Measurements from ENCODE around the gene ATP5F1C. TPM values are rescaled to one million over a fixed set of nuclear protein-coding genes. Genes with fewer than 3 reads are reported as not detected.

The ATP5F1C gene
- total RNA-seq, 1 donor from 2014 or later = 229 TPM

DNA sequence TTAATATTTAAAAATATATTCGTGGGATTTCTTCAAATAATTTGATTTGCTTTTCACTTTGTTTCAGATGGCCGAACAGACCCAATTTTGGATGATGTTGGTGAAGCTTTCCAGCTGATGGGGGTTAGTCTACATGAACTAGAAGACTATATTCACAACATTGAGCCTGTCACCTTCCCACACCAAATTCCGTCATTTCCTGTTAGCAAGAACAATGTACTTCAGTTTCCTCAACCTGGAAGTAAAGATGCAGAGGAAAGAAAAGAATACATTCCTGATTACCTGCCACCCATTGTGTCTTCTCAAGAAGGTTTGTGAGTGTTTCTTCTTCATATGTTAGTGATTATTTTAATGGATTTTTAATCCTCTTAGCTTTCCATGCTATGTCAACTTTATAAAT is 36.3 kb downstream of the ATP5F1C start:
- peaks cover 2% of the 10 kb centered on the region for H3K27me3 Mint-ChIP-seq (ENCODE audit: unreplicated experiment)
- H3K27ac Mint-ChIP-seq (ENCODE audit: unreplicated experiment) = no peak overlapping the region
- TF ChIP-seq, protein P1, sequence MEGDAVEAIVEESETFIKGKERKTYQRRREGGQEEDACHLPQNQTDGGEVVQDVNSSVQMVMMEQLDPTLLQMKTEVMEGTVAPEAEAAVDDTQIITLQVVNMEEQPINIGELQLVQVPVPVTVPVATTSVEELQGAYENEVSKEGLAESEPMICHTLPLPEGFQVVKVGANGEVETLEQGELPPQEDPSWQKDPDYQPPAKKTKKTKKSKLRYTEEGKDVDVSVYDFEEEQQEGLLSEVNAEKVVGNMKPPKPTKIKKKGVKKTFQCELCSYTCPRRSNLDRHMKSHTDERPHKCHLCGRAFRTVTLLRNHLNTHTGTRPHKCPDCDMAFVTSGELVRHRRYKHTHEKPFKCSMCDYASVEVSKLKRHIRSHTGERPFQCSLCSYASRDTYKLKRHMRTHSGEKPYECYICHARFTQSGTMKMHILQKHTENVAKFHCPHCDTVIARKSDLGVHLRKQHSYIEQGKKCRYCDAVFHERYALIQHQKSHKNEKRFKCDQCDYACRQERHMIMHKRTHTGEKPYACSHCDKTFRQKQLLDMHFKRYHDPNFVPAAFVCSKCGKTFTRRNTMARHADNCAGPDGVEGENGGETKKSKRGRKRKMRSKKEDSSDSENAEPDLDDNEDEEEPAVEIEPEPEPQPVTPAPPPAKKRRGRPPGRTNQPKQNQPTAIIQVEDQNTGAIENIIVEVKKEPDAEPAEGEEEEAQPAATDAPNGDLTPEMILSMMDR (IDR thresholded peaks at IDR 0.05; ENCODE audit: partially characterized antibody, unreplicated experiment) = no peak
- H3K9me3 Mint-ChIP-seq (ENCODE audit: unreplicated experiment) = peaks cover under 1% of the 10 kb centered on the region
- H3K36me3 Mint-ChIP-seq (ENCODE audit: unreplicated experiment) = no peaks in the 10 kb centered on the region
- peaks cover 3% of the 10 kb centered on the region for H3K4me1 Mint-ChIP-seq (ENCODE audit: low read depth, unreplicated experiment)
- no peak for DNase-seq
- no peak overlapping the region for H3K4me3 Mint-ChIP-seq (ENCODE audit: unreplicated experiment)

DNA sequence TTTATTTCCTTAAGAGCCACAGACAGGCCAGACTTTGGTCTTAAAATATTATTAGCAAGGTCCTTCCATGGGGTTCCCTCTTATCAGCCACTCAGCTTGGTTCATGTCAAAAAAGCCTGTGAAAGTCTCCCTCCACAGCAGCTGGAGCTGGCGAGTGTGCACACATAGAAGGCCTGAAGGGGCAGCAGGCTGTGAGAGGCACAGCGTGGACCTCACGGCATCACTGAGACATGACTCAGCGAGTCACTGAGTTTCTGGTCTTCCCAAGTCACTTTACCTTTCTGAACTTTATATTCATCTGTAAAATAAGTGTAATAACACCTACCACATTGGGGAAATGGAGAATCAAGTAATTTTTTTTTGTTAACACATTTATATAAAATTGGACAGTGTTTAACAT is 39.0 kb downstream of the ATP5F1C start:
- H3K27me3 Mint-ChIP-seq (ENCODE audit: unreplicated experiment) = peaks cover 2% of the 10 kb centered on the region
- DNase-seq = peak; percentile 25
- no peak overlapping the region for H3K4me3 Mint-ChIP-seq (ENCODE audit: unreplicated experiment)
- H3K36me3 Mint-ChIP-seq (ENCODE audit: unreplicated experiment) = no peaks in the 10 kb centered on the region
- TF ChIP-seq, protein P1 (IDR thresholded peaks at IDR 0.05; ENCODE audit: partially characterized antibody, unreplicated experiment) = no peak
- no peaks in the 10 kb centered on the region for H3K4me1 Mint-ChIP-seq (ENCODE audit: low read depth, unreplicated experiment)
- no peak overlapping the region for H3K27ac Mint-ChIP-seq (ENCODE audit: unreplicated experiment)
- H3K9me3 Mint-ChIP-seq (ENCODE audit: unreplicated experiment) = no peaks in the 10 kb centered on the region

DNA sequence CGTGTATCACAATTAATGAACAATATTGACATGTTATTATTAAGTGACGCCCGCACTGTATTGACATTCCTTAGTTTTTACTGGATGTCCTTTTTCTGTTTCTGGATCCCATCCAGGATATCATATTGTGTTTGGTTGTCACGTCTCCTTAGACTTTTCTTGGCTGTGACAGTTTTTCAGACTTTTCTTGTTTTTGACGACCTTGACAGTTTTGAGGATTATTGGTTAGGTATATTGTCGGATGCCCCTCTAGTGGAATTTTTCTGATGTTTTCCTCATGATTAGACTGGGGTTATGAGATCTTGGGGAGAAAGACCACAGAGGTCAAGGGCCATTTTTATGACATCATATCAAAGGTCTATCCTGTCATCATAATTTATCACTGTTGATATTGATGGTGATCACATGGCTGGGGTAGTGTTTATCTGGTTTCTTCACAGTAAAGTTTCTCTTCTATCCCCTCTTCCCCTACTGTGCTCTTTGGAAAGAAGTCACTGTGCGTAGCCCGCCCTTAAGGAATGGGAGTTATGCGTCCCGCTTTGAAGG is 41.4 kb downstream of the ATP5F1C start:
- no peak overlapping the region for H3K27ac Mint-ChIP-seq (ENCODE audit: unreplicated experiment)
- no peaks in the 10 kb centered on the region for H3K36me3 Mint-ChIP-seq (ENCODE audit: unreplicated experiment)
- no peak for DNase-seq
- TF ChIP-seq, protein P1 (IDR thresholded peaks at IDR 0.05; ENCODE audit: partially characterized antibody, unreplicated experiment) = no peak
- no peaks in the 10 kb centered on the region for H3K4me1 Mint-ChIP-seq (ENCODE audit: low read depth, unreplicated experiment)
- H3K9me3 Mint-ChIP-seq (ENCODE audit: unreplicated experiment) = no peaks in the 10 kb centered on the region
- H3K4me3 Mint-ChIP-seq (ENCODE audit: unreplicated experiment) = no peak overlapping the region
- peaks cover 2% of the 10 kb centered on the region for H3K27me3 Mint-ChIP-seq (ENCODE audit: unreplicated experiment)

DNA sequence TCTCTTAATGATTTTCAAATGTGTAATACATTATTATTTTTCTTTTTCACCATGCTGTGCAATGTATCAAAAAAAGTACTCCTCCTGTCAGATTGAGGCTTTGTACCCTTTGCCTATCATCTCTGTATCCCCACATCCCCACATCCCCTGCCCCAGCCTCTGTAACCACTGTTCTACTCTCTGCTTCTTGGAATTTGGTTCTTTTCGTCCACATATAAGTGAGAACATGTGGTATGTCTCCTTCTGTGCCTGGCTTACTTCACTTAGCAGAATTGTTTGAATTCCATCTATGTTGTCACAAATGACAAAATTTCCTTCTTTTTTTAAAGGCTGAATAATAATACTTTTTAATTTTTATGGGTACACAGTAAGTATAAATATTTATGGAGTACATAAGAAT is 44.1 kb downstream of the ATP5F1C start:
- H3K9me3 Mint-ChIP-seq (ENCODE audit: unreplicated experiment) = no peaks in the 10 kb centered on the region

DNA sequence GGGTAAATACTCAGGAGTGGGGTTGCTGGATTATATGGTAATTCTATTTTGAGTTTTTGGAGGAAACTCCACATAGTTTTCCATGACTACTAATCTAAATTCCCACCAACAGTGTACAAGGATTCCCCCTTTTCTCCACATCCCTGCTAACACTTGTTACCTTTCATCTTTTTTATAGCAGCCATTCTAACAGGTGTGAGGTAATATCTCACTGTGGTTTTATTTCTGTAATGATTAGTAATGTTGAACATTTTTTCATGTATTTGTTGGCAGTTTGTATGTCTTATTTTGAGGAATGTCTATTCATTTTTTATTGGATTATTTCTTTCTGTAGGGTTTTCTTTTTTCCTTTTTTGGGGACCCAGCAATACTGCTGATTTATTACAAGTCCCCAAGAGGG is 45.2 kb downstream of the ATP5F1C start:
- H3K4me1 Mint-ChIP-seq (ENCODE audit: low read depth, unreplicated experiment) = no peaks in the 10 kb centered on the region
- TF ChIP-seq, protein P1 (IDR thresholded peaks at IDR 0.05; ENCODE audit: partially characterized antibody, unreplicated experiment) = no peak
- no peaks in the 10 kb centered on the region for H3K9me3 Mint-ChIP-seq (ENCODE audit: unreplicated experiment)
- no peaks in the 10 kb centered on the region for H3K36me3 Mint-ChIP-seq (ENCODE audit: unreplicated experiment)
- no peak for DNase-seq
- no peak overlapping the region for H3K27ac Mint-ChIP-seq (ENCODE audit: unreplicated experiment)
- no peak overlapping the region for H3K4me3 Mint-ChIP-seq (ENCODE audit: unreplicated experiment)
- H3K27me3 Mint-ChIP-seq (ENCODE audit: unreplicated experiment) = peaks cover 2% of the 10 kb centered on the region

More for the DNA sequence above, 44.1 kb downstream of the ATP5F1C start:
- H3K36me3 Mint-ChIP-seq (ENCODE audit: unreplicated experiment) = no peaks in the 10 kb centered on the region
- TF ChIP-seq, protein P1 (IDR thresholded peaks at IDR 0.05; ENCODE audit: partially characterized antibody, unreplicated experiment) = no peak
- H3K27me3 Mint-ChIP-seq (ENCODE audit: unreplicated experiment) = peaks cover 2% of the 10 kb centered on the region
- no peak overlapping the region for H3K27ac Mint-ChIP-seq (ENCODE audit: unreplicated experiment)
- no peak overlapping the region for H3K4me3 Mint-ChIP-seq (ENCODE audit: unreplicated experiment)
- DNase-seq = no peak
- no peaks in the 10 kb centered on the region for H3K4me1 Mint-ChIP-seq (ENCODE audit: low read depth, unreplicated experiment)
